Activated CD8-positive, alpha-beta memory T cell treated with anti-CD3 and anti-CD28 coated beads, Interleukin-2, amount 50 U/mL, for 48 hours (primary cell): Measurements from ENCODE around the gene RSAD2.
"Not testable (repeated sequence)": the region's sequence is repeated elsewhere in the genome, so short reads cannot be mapped to it uniquely, and the experiment has no call there.

ENCODE experiments used
- DNase-seq: peaks from one replicate; pipeline ENCODE4 v3.0.0-alpha.2; 2020

RSAD2 gene

DNA sequence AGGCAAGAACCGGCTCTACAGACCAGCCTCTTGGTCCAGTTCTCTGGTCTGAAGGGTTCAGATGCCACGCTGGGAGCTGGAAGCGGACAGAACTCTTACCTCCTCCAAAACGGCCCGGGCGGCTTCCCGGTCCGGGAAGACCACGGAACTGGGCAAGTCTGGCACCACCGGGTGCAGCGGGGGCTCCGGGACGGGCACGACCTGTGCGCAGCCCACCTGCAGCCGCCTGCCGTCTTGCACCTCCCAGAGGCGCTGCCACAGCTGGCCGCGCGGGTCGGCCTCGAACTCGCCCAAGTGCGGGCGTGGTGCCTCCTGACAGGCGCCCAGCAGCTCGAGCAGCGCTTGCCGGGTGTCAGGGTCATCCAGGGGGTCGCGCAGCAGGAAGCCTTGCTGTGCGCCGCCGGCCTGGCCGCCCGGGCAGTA lies 12.6 kb upstream of the RSAD2 start:
- peak; percentile 66 for DNase-seq

DNA sequence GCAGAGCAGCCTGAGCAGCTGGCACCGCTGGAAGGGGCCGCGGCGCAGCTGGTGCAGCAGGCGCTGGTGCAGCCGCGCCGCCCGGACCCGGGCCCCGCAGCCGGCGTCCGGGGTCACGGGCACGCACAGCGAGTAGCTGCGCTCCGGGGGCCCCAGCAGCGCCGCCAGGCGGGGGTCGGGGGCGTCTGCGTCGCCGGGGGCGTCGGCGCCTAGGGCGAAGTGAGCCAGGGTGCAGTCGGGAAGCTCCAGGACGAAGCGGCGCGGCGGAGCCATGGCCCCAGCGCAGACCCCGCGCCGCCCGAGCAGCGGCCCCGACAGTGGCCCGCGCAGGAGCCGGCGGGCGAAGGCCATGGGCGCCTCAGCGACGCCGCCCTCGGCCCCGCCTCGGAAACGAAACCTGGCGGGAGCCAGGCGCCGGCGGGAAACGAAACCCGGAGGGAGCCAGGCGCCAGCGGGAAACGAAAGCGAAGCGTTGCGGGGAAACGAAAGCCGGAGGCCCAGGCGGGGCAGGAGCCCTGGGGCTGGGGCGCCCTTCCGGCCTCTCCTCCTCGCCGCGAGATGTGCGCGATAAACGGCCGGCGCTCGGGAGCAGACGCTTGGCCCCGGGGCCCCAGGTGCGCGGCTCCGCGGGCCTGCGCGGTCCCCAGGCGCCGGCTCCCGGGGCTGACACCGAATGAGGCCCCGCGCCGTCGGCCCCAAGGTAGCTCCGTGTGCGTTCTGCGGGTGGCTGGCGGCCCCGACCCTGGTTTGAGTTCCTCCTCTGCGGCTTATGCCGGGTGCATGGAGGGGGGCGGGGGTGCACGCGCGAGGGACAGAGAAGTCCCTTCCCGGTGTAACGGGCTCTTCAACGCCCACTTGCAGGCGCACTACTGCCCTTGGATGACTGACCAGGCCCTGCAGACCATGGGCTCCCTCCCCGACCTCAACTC lies 12.0 kb upstream of the RSAD2 start, which contains the start of gene CMPK2:
TSS of gene CMPK2 (minus strand) at position 562 of the 929 bp plus-strand sequence. CDS start at position 351, 211 bp downstream.
- peak; percentile 85 for DNase-seq

DNA sequence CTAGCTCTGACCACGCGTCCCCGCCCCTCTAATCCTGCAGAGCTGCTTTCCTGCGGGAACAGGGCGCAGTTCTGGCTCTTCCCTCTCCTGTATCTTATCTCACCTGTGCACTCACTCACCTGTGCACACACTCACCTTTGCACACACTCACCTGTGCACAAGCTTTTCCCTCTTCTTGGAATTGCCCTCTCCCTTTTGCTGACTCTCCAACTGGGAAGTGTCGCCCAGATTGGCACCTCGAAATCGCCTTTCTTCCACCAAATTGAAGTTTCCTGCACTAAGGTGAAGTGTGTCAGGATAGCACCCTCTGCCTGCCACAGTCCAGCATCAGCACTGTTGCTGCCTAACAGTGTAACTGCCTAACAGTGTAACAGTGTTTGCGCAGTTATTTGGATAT lies 11.3 kb upstream of the RSAD2 start:
- DNase-seq = no peak

DNA sequence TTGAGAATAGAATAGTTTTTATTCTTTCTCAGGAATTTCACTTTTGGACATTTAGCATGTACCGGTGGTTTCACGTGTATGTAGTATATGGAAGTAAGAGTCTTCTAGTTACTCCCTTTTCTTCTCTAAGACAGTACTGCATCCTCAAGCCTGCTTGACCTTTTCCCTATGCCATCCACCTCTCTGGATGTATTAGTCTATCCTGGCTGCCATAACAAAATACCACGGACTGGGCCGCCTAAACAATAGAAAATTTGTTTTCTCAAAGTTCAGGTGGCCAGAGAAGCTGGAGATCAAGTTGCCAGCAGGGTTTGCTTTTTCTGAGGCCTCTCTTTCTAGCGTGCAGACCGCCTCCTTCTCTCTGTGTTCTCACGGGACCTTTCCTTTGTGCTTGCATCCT lies 10.6 kb upstream of the RSAD2 start:
- no peak for DNase-seq

DNA sequence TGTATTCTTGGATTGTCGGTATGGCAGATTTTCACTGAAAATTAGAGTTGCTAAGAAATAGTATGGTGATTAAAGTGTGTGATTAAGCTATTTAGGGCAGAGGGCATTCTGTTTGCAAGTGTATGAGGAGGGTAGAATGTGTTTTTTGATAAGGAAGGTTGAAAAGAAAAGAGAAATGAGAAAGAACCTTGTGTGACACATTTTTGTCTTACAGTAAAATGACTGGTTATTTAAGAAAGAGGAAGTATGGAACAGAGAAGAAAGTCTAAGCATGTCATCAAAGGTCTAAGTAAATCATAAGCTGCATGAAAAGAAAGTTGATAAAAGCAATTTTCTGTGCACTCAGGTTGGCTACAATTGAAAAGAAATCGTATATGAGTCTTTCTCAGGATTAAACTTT lies 5.2 kb upstream of the RSAD2 start:
- no peak for DNase-seq

DNA sequence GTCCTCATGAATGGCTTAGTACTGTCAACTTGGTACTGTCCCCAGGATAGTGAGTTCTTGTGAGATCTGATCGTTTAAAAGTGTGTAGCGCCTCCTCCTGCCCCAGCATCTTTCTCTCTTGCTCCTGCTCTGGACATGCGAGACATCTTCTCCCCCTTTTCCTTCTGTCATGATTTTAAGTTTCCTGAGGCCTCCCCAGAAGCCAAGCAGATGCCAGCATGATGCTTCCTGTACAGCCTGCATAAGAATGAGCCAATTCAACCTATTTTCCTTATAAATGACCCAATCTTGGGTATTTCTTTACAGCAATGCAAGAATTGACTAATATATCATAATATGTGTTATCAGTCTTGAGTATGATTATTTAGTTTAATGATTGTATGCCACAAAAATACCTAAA lies 3.5 kb upstream of the RSAD2 start:
- DNase-seq = no peak

DNA sequence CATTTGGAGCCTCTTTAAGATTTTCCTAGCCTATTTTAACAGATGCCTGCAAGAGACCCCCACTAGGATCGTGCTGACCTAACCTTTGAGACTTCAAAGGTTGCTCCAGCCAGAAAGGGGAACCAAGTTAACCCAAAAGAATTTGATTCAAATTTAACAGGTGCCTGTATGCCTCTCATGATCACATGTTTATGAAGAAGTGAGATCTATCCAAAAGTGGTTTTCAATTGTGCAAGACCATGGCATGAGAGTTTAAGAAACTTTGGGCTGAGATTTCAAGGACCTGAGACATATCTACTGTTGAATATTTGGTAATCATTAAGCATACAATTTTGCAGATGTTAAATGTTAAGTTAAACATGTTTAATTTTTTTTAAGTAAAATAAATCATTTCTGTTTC lies 1.3 kb upstream of the RSAD2 start:
- no peak for DNase-seq

DNA sequence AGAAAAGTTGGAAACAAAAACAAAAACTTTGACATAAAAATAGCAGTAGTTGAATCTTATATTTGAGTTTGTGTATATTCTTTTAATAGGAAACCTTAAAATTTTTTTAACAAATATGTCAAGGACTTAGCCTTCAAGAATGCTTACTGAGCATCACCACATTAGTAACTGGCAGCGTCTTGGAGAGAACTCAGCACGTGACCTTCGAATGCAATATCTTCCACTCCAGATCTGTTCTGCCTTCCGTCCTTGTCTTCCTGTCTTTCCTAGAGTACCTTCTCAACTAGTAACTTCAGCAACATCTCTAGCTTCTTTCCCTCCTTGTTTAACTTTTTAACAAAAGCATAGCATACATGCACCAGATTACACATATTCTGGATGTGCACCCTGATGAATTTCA lies 972 bp downstream of the RSAD2 start:
- DNase-seq = no peak

DNA sequence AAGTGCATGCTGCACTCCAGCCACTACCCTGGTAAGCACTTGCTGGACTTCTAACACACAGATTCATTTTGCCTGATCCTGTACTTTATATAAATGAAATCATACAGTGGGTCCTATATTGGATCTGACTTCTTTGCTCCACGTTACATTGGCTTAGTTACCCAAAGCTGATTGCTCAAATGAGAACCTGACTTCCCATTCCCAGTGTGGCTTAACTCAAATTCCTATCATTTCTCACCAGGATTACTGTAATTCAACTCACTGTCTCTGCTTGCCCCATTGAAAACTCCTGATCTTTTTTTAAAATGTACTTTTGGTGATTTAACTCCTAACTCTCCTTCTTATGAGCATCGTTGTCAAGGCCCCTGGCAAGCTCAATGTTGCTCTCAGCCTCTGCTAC lies 1.4 kb downstream of the RSAD2 start:
- no peak for DNase-seq

DNA sequence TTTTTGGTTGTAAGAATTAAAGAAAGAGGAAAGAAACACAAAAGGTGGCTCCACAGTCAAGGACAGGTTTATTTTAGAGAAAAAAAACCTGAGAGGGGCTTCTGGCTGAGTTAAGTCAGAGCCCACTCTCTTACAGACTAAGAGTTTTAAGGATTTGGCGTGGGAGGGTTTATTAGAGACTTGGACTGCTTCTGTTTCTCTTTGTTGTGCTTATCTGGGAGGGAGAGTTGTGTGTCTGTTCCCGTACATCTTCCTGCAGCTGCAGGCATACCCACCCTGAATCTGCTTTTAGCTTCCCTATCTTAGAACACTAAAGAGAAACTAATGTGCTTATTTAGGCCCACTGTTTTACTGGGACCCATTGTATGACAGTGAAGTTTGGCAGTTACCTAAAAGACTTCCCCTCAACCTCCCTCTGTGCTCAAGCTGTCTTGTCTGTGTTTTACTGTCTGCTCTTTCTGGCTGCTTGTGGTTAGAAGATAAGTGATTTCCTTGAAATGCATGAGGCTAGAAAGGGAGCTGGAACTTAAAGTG lies 2.7 kb downstream of the RSAD2 start:
- DNase-seq = no peak

DNA sequence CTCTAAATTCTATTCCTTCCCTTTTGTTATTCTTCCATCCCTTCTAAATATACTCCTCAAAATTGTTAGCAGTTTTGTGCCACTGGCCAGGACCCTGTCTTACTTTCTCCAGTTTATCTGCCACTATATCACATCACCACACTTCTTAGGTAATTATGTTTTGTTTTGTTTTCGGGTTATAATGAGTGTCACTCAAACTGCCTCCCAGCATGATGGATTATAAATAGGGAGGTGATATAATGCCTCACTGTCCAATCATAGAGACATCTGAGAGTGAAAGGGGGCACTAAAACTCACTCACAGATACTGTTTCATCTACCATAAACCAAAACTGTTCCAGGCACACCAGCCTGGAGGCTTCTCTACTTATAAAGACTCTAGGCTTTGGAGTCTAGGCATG lies 3.5 kb downstream of the RSAD2 start:
- no peak for DNase-seq

DNA sequence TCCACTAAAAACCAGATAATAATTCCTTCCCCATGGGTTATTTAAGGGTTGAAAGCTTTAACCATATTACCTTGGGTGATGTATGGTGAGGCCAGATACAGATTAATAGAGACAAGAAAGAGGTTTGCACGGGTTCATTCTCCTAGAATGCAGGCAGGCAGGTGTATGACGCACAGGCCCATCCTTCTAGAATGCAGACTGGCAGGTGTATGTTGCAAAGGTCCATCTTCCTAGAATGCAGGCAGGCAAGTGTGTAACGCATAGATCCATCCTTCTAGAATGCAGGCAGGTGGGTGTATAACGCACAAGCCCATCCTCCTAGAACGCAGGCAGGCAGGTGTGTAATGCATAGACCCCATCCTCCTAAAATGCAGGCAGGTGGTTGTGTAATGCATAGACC lies 3.9 kb downstream of the RSAD2 start:
- DNase-seq = no peak

DNA sequence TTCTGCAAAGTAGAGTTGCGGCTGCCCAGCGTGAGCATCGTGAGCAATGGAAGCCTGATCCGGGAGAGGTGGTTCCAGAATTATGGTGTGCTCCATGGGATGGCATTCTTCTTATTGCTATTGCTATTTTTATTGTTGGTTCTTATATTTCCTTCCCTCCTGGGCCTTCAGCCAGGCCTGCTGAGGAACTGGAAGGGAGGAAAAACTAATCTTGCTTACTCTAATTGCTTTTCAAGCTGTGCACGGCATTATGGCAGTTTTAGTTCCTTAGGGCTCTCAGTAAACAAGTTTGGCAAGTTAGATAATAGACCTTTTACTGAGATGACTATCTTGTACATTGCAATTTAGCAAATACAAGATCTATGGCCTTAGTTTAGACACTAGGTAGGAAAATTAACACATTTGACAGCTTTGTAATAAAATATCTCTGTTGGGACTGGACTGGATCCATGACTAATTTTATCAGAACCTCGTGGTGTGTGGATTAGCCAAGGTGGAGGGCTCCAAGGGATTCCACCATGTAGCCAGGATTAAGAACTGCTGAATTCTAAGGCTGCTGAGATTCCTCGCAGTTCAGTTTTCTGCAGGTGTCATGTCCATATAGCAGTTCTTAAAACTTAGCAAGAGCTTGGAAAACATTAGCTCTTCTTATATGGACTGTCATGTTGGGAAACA lies 6.0 kb downstream of the RSAD2 start:
- no peak for DNase-seq

DNA sequence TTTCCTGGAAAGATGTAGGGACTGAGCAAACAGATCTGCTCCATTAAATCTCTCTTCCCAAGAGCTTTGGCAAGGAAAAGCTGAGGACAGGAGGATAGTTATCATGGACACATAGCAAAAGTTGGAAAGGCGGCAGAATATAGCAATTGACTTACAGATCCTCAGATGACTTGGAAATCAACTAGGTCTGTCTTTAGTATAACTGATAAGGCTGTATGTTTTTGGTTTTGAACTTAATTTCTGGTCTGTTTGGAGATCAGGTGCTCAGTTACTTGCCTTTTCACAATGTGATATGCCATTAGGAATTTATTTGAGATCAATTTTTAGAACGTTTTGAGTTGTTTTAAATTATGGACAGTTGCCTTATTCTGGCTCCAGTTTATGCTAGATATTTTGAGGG lies 8.0 kb downstream of the RSAD2 start:
- no peak for DNase-seq

DNA sequence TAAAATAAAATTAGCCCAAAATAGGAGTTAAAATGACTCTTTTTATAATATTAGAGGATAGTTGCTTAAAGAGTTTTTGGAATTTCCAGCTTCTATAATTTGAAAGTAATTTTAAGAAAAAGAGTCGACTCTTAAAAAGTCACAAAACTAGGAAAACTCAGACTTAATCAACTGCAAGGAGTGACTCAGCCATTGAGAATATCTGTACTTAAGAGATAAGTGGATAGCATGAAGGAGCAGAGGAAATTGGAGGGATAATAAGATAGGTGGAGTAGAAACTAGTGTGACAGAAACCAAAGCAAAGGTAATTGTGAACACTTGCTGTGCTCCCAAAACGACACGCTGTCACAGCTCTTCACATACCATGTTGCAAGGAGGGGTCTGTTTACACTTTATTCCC lies 8.4 kb downstream of the RSAD2 start:
- DNase-seq = no peak

DNA sequence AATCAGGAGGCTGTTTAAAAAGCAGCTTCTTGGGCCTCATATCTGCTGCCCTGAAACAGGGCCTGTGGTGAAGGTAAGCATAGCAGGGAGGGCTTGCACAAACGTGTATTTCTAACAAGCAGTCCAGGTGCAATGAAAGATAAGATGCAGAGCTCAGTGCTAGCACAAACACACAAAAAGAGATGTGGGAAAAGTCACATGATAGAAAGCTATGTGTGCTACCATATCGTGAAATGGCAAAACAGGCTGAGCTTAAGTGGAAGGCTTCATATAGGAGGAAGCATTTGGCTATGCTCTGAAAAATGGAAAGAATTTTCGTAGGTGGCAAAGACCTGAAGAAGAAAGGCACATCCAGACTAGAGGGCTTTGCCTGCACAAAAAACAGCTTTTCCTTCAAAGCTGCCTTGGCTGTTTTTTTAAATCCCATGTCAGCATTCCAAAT lies 10.2 kb downstream of the RSAD2 start:
- no peak for DNase-seq

DNA sequence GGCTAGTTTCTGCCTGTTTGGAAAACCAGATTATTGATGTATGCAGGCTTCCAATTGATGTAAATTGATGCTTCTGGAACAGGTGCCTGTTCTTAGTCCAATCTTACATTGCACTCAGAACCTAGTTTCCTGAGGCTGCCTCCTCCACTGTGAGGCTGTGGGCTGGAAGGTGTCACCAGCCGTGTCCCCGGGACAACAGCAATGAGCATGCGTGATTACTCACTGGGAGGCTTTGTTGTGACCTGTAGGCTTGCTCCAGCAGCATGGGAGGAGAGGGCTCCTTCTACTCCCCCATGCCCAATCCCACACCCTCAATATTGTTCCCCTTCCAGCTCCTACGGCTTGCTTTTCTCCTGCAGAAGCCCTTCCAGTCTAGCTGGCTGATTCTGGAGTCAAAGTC lies 11.1 kb downstream of the RSAD2 start:
- DNase-seq = no peak

DNA sequence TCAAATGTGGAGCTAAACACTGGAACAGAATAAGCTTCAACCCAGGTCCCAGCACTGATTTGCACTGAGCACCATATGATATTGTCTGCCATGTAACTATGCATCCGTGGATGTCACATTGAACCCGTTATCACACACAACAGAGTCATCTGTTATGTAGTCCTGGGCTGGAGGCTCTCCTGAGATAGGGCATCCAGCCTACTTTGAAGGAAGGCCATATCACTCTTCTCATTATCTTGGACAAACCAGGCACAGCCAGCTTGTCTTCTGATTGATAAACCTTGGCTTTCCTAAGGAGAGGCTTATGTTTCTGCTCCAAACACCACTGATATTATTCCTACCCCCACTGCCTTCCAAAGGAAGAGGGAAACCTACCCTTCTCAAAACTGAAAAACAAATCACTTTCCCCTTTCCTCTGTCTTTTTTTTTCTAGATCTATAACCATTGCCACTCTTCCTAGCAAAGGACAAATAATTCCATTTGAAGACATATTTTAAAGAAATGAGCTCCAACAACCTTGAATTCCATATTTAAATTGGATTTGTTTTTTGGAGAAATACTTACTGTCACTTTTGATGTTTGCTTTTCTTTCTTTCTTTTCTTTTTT lies 16.4 kb downstream of the RSAD2 start:
- DNase-seq = no peak

DNA sequence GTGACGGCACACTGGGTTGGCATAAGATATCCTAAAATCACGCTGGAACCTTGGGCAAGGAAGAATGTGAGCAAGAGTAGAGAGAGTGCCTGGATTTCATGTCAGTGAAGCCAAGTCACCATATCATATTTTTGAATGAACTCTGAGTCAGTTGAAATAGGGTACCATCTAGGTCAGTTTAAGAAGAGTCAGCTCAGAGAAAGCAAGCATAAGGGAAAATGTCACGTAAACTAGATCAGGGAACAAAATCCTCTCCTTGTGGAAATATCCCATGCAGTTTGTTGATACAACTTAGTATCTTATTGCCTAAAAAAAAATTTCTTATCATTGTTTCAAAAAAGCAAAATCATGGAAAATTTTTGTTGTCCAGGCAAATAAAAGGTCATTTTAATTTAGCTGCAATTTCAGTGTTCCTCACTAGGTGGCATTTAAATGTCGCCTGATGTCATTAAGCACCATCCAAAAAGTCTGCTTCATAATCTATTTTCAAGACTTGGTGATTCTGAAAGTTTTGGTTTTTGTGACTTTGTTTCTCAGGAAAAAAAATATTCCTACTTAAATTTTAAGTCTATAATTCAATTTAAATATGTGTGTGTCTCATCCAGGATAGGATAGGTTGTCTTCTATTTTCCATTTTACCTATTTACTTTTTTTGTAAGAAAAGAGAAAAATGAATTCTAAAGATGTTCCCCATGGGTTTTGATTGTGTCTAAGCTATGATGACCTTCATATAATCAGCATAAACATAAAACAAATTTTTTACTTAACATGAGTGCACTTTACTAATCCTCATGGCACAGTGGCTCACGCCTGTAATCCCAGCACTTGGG lies 19.6 kb downstream of the RSAD2 start:
- DNase-seq = no peak

DNA sequence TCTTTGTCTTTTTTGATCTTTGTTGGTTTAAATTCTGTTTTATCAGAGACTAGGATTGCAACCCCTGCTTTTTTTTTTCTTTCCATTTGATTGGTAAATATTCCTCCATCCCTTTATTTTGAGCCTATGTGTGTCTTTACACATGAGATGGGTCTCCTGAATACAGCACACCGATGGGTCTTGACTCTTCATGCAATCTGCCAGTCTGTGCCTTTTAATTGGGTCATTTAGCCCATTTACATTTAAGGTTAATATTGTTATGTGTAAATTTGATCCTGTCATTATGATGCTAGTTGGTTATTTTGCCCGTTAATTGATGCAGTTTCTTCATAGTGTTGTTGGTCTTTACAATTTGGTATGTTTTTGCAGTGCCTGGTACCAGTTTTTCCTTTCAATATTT lies 25.0 kb downstream of the RSAD2 start:
- DNase-seq = not testable (repeated sequence)

DNA sequence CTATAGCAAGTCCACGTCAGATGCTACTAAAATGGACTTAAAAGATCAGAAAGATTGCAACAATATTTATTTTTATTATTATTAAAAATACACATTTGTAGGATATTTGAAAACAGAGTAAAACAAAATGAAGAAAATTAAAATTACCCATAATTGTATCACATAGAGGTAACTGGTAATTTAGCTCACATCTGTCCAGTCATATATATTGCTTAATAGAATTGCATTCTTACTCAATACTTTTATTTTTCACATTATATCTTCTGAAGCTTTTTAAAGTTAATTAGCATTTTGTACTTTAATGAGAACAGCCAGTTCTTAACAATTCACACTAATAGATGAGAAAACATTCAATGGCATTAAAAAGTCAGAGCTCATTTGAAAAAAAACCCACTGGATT lies 28.1 kb downstream of the RSAD2 start:
- no peak for DNase-seq

DNA sequence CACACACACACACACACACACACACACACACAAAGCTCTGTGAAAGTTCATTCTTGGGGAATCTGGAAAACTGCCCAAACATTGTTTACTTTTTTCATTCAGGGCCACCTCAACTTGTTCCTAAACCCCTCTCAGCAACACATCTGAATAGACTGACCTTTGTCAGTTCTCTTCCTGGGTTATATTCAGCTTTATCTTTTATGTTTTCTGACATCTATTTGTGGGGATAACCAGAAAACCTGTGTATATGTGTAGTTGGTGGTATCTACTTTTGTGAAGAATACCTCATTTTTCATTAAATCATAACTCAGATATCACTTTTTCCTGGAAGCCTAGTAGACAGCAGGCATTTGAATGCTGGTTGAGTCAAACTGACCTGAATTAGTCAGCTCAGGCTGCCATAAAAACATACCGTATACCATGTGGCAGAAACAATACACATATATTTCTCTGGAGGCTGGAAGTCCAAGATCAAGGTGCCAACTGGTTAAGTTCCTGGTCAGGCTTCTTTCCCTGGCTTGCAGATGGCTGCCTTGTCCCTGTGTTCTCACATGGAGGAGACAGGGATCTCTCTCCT lies 28.7 kb downstream of the RSAD2 start:
- DNase-seq = no peak
